Measurements from ENCODE around the gene LAPTM4A. TPM values are rescaled to one million over a fixed set of nuclear protein-coding genes. Genes with fewer than 3 reads are reported as not detected.
A peak's percentile ranks its signal among the peaks of the same experiment; 100 is the strongest.

LAPTM4A gene
- total RNA-seq, 1 donor from 2014 or later = 128 TPM

- no peak for DNase-seq (ENCODE audit: low read depth)
- H3K4me3 ChIP-seq (ENCODE audit: low read depth, low read length) = peak overlapping the region; percentile 89
- TF ChIP-seq CTCF (conservative IDR thresholded peaks at IDR 0.05; ENCODE audit: low read depth, low read length) = no peak
Measured at GRCh38 chr2:19990416-19990728, 61.1 kb downstream of the LAPTM4A start.

- H3K4me3 ChIP-seq (ENCODE audit: low read depth, low read length) = peak within 1 kb of the TSS; percentile 89
- no peak for DNase-seq (ENCODE audit: low read depth)
- no peak for TF ChIP-seq CTCF (conservative IDR thresholded peaks at IDR 0.05; ENCODE audit: low read depth, low read length)
Measured at GRCh38 chr2:19989667-19990415, 61.6 kb downstream of the LAPTM4A start, which contains the start of gene WDR35. Gene WDR35, minus strand, starts transcription at chr2:19990105. Its CDS starts 90 bp downstream, at chr2:19990015.

GRCh38 chr2:19989342-19989666 is 62.1 kb downstream of the LAPTM4A start:
- no peak for TF ChIP-seq CTCF (conservative IDR thresholded peaks at IDR 0.05; ENCODE audit: low read depth, low read length)
- DNase-seq (ENCODE audit: low read depth) = no peak
- H3K4me3 ChIP-seq (ENCODE audit: low read depth, low read length) = peak overlapping the region; percentile 89

- no peak for TF ChIP-seq CTCF (conservative IDR thresholded peaks at IDR 0.05; ENCODE audit: low read depth, low read length)
- H3K4me3 ChIP-seq (ENCODE audit: low read depth, low read length) = peak overlapping the region; percentile 89
- DNase-seq (ENCODE audit: low read depth) = no peak
Measured at GRCh38 chr2:19988600-19988999, 62.8 kb downstream of the LAPTM4A start.

GRCh38 chr2:19987936-19988335 is 63.5 kb downstream of the LAPTM4A start:
- no peak overlapping the region for H3K4me3 ChIP-seq (ENCODE audit: low read depth, low read length)
- no peak for DNase-seq (ENCODE audit: low read depth)
- no peak for TF ChIP-seq CTCF (conservative IDR thresholded peaks at IDR 0.05; ENCODE audit: low read depth, low read length)

Other genes starting within 250 kb of the LAPTM4A start
- gene TTC32, start 149.6 kb downstream of the LAPTM4A start, total RNA-seq = 3.8 and 6.5 TPM in 2 replicates
- 5.2 and 11.3 TPM in 2 replicates for gene WDR35, start 61.5 kb downstream of the LAPTM4A start, total RNA-seq
- gene MATN3, start 39.0 kb downstream of the LAPTM4A start, total RNA-seq = 9.7 and 9.8 TPM in 2 replicates
- gene SDC1, start 173.5 kb upstream of the LAPTM4A start, total RNA-seq = 115 and 134 TPM in 2 replicates

Measured in epithelial cell of proximal tubule (primary cell).